Transverse colon (tissue), 4 donors: ENCODE results near the gene CEP76. TPM values are rescaled to one million over a fixed set of nuclear protein-coding genes. Genes with fewer than 3 reads are reported as not detected.

ENCODE experiments used
- DNase-seq: peaks from one replicate; pipeline ENCODE4 v3.0.0-alpha.2; 2019
- H3K27ac ChIP-seq, 4 donors: fragments of 200-600 bp; sonication (generic); 2 replicates each; pipeline ENCODE4 v1.5.1; 2016 to 2018; ENCODE audit warnings: inconsistent platforms in 4 of 4
- H3K27me3 ChIP-seq: fragments of 200-600 bp; sonication (generic); 2 replicates; pipeline ENCODE4 v1.5.1; 2017; ENCODE audit warnings: inconsistent platforms
- H3K36me3 ChIP-seq, 4 donors: fragments of 200-600 bp; sonication (generic); 2 replicates each; pipeline ENCODE4 v1.5.1; 2017 to 2019; ENCODE audit warnings: inconsistent platforms in 4 of 4
- H3K4me1 ChIP-seq, 4 donors: fragments of 200-600 bp; sonication (generic); 2 replicates each; pipeline ENCODE4 v1.5.1; 2017 to 2020; ENCODE audit warnings: inconsistent platforms in 4 of 4
- H3K4me3 ChIP-seq, 4 donors: fragments of 200-600 bp; sonication (generic); 1 replicate in 1 of 4; 2 replicates in 3 of 4; pipeline versions ENCODE4 v1.5.1 to v1.6.1; 2017 to 2019; ENCODE audit warnings: inconsistent platforms in 4 of 4
- H3K9me3 ChIP-seq, 2 donors: fragments of 200-600 bp; sonication (generic); 2 replicates each; pipeline ENCODE4 v1.5.1; 2017 to 2019; ENCODE audit warnings: inconsistent platforms in 2 of 2
- CTCF ChIP-seq, 5 experiments: fragments of 200-600 bp in 3 of 5; fragments of 450-650 bp in 2 of 5; sonication (generic) in 3 of 5; IDR thresholded peaks; 1 replicate in 2 of 5; 2 replicates in 3 of 5; pipeline ENCODE4 v1.5.1; 2016 to 2017; ENCODE audit warnings: antibody characterized with exemption in 5 of 5, inconsistent platforms in 3 of 5, mild to moderate bottlenecking in 2 of 5, moderate library complexity in 1 of 5
- EP300 ChIP-seq: sonication (generic); formaldehyde crosslinking; IDR thresholded peaks from one replicate; pipeline ENCODE4 v1.6.1; 2017; ENCODE audit warnings: antibody characterized with exemption, low read depth
- POLR2A ChIP-seq: fragments of 450-650 bp; IDR thresholded peaks from one replicate; pipeline ENCODE4 v1.6.1; 2016; ENCODE audit warnings: antibody characterized with exemption, mild to moderate bottlenecking, moderate library complexity
- POLR2AphosphoS5 ChIP-seq, 3 donors: sonication (generic); formaldehyde crosslinking; IDR thresholded peaks; one replicate each; pipeline ENCODE4 v1.6.1; 2016; ENCODE audit warnings: antibody characterized with exemption in 3 of 3
- WGBS, 2 donors: methylation state at CpG; one replicate each; pipeline ENCODE4 v1.1.5; 2018; ENCODE audit warnings: low coverage in 1 of 2; 5-methylcytosine and 5-hydroxymethylcytosine counted together
- in situ Hi-C, 4 donors: fragments of 200-750 bp; cut with MboI; loops; one replicate each; pipeline versions ENCODE4 v1.15.0 to v1.15.1; 2017; ENCODE audit warnings: low sequenced_read_pairs in 3 of 4, low pct_ligation_motif_present in 1 of 4, low pct_unique_long_range_greater_than_20kb in 1 of 4
- intact Hi-C: fragments of 100-400 bp; cut with DNase I; formaldehyde crosslinking; loops from one replicate; pipeline ENCODE4 v1.15.1; 2023; ENCODE audit warnings: low total_unique reads
- total RNA-seq, 4 donors: library from RNA; depleted of rRNA; stranded (reverse); fragments of >200 nt; gene quantifications; one replicate each; pipeline ENCODE4 v1.1.0, GENCODE V29; 2016

Gene CEP76
- total RNA-seq, 4 donors from 2014 or later, result 7.6 to 23.7 (median 9.0) TPM

GRCh38 chr18:12750076-12750714 is 47.7 kb upstream of the CEP76 start:
- WGBS, 2 donors, result 78 to 80% methylated on average over 13 to 14 of the region's 14 CpGs

GRCh38 chr18:12749121-12749520 is 46.6 kb upstream of the CEP76 start:
- Histone ChIP-seq H3K27me3 (no peaks in the 10 kb centered on the region), H3K4me1 (no peaks in the 10 kb centered on the region), H3K4me3 (no peak overlapping the region), H3K27ac (no peak overlapping the region), H3K36me3 (no peaks in the 10 kb centered on the region), H3K9me3 (no peaks in the 10 kb centered on the region)
- intact Hi-C loops (no loop called here), in situ Hi-C loops (loop anchor here in 3 of 4 donors (10.0 to 25.0 kb wide), 3 partner anchors 146 to 413 kb away; no protein-coding TSS in a partner anchor)
- 73 to 78% methylated on average over 11 to 13 of the region's 13 CpGs for WGBS, 2 donors
- TF ChIP-seq CTCF (IDR thresholded peaks at IDR 0.05) (no peak), EP300 (no peak), POLR2A (no peak), POLR2AphosphoS5 (IDR thresholded peaks at IDR 0.05) (no peak)
- no peak for DNase-seq

More at GRCh38 chr18:12750076-12750714, 47.7 kb upstream of the CEP76 start:
- TF ChIP-seq CTCF (IDR thresholded peaks at IDR 0.05) (no peak), EP300 (no peak), POLR2A (no peak), POLR2AphosphoS5 (IDR thresholded peaks at IDR 0.05) (no peak)
- DNase-seq, result peak; percentile 40
- Histone ChIP-seq H3K4me1 (no peaks in the 10 kb centered on the region), H3K4me3 (no peak overlapping the region), H3K27ac (no peak overlapping the region), H3K27me3 (no peaks in the 10 kb centered on the region), H3K9me3 (no peaks in the 10 kb centered on the region), H3K36me3 (no peaks in the 10 kb centered on the region)
- in situ Hi-C loops, result loop anchor here in 1 of 4 donors (10.0 kb wide), 1 partner anchor 65 kb away; no protein-coding TSS in a partner anchor
- intact Hi-C loops, result no loop called here

GRCh38 chr18:12748671-12749070 is 46.1 kb upstream of the CEP76 start:
- no peaks in the 10 kb centered on the region for H3K4me1 ChIP-seq
- H3K36me3 ChIP-seq, result no peaks in the 10 kb centered on the region
- in situ Hi-C loops (loop anchor here in 3 of 4 donors (10.0 to 25.0 kb wide), 3 partner anchors 146 to 414 kb away; no protein-coding TSS in a partner anchor), intact Hi-C loops (no loop called here)
- H3K9me3 ChIP-seq, result no peaks in the 10 kb centered on the region
- H3K4me3 ChIP-seq, result no peak overlapping the region
- no peaks in the 10 kb centered on the region for H3K27me3 ChIP-seq
- TF ChIP-seq EP300, result no peak
- no peak for TF ChIP-seq POLR2AphosphoS5 (IDR thresholded peaks at IDR 0.05)
- no peak for TF ChIP-seq CTCF (IDR thresholded peaks at IDR 0.05)
- no peak for TF ChIP-seq POLR2A
- WGBS, 2 donors, result 87 to 89% methylated on average over 4 to 5 of the region's 5 CpGs
- H3K27ac ChIP-seq, result no peak overlapping the region
- no peak for DNase-seq

- no peak for DNase-seq
- Histone ChIP-seq H3K27ac (no peak overlapping the region), H3K27me3 (no peaks in the 10 kb centered on the region), H3K36me3 (no peaks in the 10 kb centered on the region), H3K4me1 (no peaks in the 10 kb centered on the region), H3K4me3 (no peak overlapping the region), H3K9me3 (no peaks in the 10 kb centered on the region)
- WGBS, 2 donors, result 85 to 89% methylated on average over 4 to 8 of the region's 8 CpGs
- in situ Hi-C loops (loop anchor here in 3 of 4 donors (10.0 to 25.0 kb wide), 3 partner anchors 147 to 415 kb away; no protein-coding TSS in a partner anchor), intact Hi-C loops (no loop called here)
- TF ChIP-seq CTCF (IDR thresholded peaks at IDR 0.05) (no peak), POLR2A (no peak), POLR2AphosphoS5 (IDR thresholded peaks at IDR 0.05) (no peak), EP300 (no peak)
Observed at GRCh38 chr18:12747530-12748315, 45.2 kb upstream of the CEP76 start.
